ENCODE measurements around the gene SLC37A4.

DNA sequence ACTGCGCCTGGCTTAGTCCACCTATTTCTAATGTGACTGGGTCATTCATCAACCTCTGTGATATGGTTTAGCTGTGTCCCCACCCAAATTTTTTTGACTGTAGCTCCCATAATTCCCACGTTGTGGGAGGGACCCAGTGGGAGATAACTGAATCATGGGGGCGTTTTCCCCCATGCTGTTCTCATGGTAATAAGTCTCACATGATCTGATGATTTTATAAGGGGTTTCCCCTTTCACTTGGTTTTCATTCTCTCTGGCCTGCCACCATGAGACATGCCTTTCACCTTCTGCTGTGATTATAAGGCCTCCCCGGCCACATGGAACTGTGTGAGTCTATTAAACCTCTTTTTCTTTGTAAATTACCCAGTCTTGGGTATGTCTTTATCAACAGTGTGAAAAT is 24.0 kb downstream of the SLC37A4 start:
- TF ChIP-seq POLR2A (IDR thresholded peaks at IDR 0.05; ENCODE audit: low read depth, low read length) (no peak), TAF1 (IDR thresholded peaks at IDR 0.05; ENCODE audit: low read depth, low read length) (no peak), POLR2AphosphoS5 (IDR thresholded peaks at IDR 0.05; ENCODE audit: low read depth, low read length) (no peak), POU2F2 (IDR thresholded peaks at IDR 0.05; ENCODE audit: low read depth, low read length) (no peak)
